Astrocyte (in vitro differentiated cells and primary cell): ENCODE results near the gene HINT2.

ENCODE experiments used
- EZH2 ChIP-seq: IDR thresholded peaks from 2 replicates; pipeline ENCODE4 v1.6.1; 2012; ENCODE audit warnings: mild to moderate bottlenecking, low read length, inconsistent platforms; ENCODE audit not compliant: insufficient read depth
- TF ChIP-seq, protein P1 (sequence below): IDR thresholded peaks from 2 replicates; pipeline ENCODE4 v1.5.1; 2011; ENCODE audit warnings: low read depth, mild to moderate bottlenecking, inconsistent platforms, low read length, moderate library complexity; ENCODE audit not compliant: insufficient read depth

DNA sequence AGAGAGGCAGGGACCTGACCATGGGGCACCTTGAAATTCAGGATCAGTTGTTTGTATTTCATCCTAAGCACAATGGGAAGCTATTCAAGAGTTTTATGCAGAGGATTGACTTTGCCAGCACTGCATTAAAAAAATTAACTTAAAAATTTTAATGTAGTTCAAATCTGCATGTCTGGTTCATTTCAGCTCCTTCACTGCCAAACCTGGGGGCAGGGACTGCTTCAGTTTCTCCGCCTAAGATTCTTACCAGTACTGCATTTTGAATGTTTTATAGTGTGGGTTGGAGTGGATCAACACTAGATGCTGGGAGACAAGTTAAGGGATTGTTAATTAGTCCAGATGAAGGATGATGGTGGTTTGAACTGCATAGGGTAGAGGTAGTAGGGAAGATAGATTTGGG is 45.1 kb downstream of the HINT2 start:
- TF ChIP-seq, protein P1, sequence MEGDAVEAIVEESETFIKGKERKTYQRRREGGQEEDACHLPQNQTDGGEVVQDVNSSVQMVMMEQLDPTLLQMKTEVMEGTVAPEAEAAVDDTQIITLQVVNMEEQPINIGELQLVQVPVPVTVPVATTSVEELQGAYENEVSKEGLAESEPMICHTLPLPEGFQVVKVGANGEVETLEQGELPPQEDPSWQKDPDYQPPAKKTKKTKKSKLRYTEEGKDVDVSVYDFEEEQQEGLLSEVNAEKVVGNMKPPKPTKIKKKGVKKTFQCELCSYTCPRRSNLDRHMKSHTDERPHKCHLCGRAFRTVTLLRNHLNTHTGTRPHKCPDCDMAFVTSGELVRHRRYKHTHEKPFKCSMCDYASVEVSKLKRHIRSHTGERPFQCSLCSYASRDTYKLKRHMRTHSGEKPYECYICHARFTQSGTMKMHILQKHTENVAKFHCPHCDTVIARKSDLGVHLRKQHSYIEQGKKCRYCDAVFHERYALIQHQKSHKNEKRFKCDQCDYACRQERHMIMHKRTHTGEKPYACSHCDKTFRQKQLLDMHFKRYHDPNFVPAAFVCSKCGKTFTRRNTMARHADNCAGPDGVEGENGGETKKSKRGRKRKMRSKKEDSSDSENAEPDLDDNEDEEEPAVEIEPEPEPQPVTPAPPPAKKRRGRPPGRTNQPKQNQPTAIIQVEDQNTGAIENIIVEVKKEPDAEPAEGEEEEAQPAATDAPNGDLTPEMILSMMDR: no peak
- no peak for TF ChIP-seq EZH2
